ENCODE data around the gene SART3.
"Not testable (repeated sequence)": the region's sequence is repeated elsewhere in the genome, so short reads cannot be mapped to it uniquely, and the experiment has no call there.

The SART3 gene

GRCh38 chr12:108517288-108518100 is 43.5 kb downstream of the SART3 start:
- no peak for DNase-seq

GRCh38 chr12:108516511-108517275 is 44.3 kb downstream of the SART3 start:
- DNase-seq: no peak

- no peak for DNase-seq
Observed at GRCh38 chr12:108515916-108516315, 45.1 kb downstream of the SART3 start.

- peak; percentile 98 for DNase-seq
Observed at GRCh38 chr12:108514973-108515814, 45.8 kb downstream of the SART3 start, which contains the start of gene FICD. TSS of gene FICD (plus strand) at chr12:108515277. CDS start at chr12:108516973, 1,696 bp downstream.

GRCh38 chr12:108514468-108514972 is 46.5 kb downstream of the SART3 start:
- no peak for DNase-seq

GRCh38 chr12:108511633-108512540 is 49.1 kb downstream of the SART3 start:
- DNase-seq: peak; percentile 68

GRCh38 chr12:108510836-108511235 is 50.1 kb downstream of the SART3 start:
- DNase-seq: no peak

GRCh38 chr12:108509806-108510205 is 51.2 kb downstream of the SART3 start:
- DNase-seq: no peak

- no peak for DNase-seq
Observed at GRCh38 chr12:108507971-108508642, 52.9 kb downstream of the SART3 start.

- no peak for DNase-seq
Observed at GRCh38 chr12:108505129-108505528, 55.8 kb downstream of the SART3 start.

GRCh38 chr12:108502922-108503321 is 58.1 kb downstream of the SART3 start:
- no peak for DNase-seq

- DNase-seq: no peak
Observed at GRCh38 chr12:108498136-108498535, 62.8 kb downstream of the SART3 start.

GRCh38 chr12:108495823-108496579 is 65.0 kb downstream of the SART3 start:
- DNase-seq: no peak

GRCh38 chr12:108495054-108495453 is 65.9 kb downstream of the SART3 start:
- DNase-seq: no peak

GRCh38 chr12:108491256-108491655 is 69.7 kb downstream of the SART3 start:
- no peak for DNase-seq

- DNase-seq: not testable (repeated sequence)
Observed at GRCh38 chr12:108487029-108487428, 73.9 kb downstream of the SART3 start.

- DNase-seq: not testable (repeated sequence)
Observed at GRCh38 chr12:108485371-108485770, 75.6 kb downstream of the SART3 start.

- DNase-seq: no peak
Observed at GRCh38 chr12:108484845-108485244, 76.1 kb downstream of the SART3 start.

- no peak for DNase-seq
Observed at GRCh38 chr12:108484431-108484830, 76.5 kb downstream of the SART3 start.

Data from activated T-cell treated with anti-CD3 and anti-CD28 coated beads for 4 hours (primary cell).